ENCODE measurements around the gene FARP2.
"Not testable (repeated sequence)": the region's sequence is repeated elsewhere in the genome, so short reads cannot be mapped to it uniquely, and the experiment has no call there.

Gene FARP2

DNA sequence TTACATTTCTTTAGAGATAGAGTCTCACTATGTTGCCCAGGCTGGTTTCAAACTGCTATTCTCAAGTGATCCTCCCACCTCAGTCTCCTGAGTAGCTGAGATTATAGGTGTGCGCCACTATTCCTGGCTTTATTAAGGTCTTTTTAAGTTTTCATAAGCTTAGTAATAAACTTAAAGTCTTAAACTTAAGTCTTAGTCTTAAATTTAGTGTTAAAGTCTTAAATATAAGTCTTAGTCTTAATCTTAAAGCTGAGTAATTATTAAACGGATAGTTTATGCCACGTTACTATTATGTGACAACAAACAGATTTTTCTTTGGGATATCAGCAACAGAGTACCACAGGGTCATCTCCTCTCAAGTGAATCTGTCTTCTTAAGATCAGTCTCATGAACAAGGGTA is 12.6 kb downstream of the FARP2 start:
- no peak for DNase-seq

- no peak for DNase-seq
Observed at GRCh38 chr2:241372361-241372992, 16.4 kb downstream of the FARP2 start.

DNA sequence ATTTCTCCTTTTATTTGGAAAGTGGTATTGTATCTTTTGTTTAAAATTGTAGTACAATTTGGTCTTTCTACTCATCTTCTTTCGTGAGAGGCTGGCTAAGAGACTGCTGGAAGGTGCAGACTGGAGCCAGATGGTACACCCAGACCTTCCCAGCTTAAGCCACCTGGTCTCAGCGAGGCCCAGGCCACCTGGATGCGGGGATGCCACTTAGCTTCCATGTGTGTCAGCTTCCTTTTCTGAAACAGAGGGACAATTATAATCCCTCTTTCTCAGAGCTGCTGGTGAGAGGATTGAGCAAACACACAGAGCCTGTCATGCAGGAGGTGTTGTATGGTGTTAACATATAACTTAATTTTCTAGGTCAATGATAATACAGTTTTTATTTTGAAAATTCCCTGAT is 17.4 kb downstream of the FARP2 start:
- peak; percentile 32 for DNase-seq

DNA sequence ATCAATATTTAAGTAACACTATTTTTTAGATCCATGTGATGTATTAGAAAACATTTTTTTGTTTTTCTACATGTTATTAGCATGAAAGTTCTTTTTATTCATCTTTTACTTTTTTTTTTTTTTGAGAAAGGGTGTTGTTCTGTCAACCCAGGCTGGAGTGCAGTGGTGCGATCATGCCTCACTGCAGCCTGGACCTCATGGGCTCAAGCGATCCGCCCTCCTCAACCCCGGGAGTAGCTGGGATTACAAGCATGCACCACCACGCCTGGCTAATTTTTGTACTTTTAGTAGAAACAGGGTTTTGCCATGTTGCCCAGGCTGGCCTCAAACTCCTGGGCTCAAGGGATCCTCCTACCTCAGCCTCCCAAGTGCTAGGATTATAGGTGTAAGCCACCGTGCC is 17.8 kb downstream of the FARP2 start:
- DNase-seq: not testable (repeated sequence)

DNA sequence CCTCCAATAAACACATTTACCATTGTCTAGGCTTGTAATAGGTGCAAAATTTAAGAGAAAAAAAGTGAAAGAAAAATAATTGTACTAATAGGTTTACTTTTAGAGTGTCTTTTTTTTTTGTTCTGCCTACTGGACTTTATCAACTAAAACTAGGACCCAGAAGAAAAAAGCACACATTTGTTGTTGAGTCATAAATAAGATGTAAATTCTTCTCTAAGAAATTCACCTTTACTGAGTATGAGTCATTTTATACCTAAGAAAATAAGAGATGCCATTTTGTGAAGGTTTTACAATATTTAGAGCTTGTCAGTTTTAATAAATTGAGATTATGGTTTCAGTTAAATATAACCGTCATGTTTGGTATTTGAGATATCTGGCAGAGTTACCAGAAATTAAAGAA is 19.2 kb downstream of the FARP2 start:
- DNase-seq: no peak

GRCh38 chr2:241376808-241377207 is 20.7 kb downstream of the FARP2 start:
- DNase-seq: no peak

DNA sequence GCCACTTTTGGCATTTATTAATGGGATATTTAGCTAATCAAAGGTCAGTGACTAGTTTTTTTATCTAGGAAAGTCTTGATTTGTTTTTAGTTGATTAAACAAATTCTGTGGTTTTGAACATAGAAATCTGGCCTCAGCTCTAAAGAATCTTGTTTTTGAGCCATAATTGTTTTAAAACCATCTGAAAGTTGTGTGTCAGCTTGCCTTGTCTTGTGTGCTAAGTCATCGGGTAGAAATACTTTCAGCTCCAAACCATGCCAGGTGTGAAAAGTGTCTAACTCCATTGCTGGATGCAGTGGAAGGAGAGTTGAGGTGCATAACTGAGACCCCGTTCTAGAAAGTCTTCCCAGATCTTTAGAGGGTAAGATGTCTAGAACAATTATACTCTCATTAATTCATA is 22.7 kb downstream of the FARP2 start:
- no peak for DNase-seq

- DNase-seq: no peak
Observed at GRCh38 chr2:241379481-241380480, 23.7 kb downstream of the FARP2 start.

DNA sequence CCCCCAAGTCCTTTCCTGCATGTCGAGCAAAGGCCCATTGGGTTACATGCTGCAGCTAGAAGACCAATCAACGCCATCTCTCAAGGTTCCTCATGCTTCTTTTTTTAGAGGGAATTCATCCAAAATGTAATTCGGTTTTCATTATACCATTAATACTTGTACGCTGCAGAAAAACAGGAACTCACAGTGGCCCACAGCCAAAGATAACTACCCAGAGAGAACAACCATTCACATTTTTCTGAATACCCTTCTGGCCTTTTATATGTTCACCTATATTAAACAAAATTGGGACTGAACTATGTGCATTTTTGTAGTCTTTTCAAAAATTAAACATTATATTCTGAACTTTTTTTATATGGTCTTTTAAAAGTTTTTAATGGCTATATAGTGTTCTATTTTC is 25.8 kb downstream of the FARP2 start:
- DNase-seq: no peak

DNA sequence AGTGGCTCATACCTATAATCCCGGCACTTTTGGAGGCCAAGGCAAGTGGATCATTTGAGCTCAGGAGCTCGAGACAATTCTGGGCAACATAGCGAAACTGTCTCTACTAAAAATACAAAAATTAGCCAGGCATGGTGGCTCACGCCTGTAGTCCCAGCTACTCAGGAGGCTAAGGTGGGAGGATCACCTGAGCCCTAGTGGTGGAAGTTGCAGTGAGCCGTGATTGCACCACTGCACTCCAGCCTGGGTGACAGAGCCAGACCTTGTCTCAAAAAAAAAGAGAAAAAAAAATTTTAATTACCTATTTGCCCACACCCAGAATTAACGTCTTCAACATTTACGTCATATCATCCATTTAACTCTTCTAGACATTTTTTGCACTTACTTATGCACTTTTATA is 29.4 kb downstream of the FARP2 start:
- not testable (repeated sequence) for DNase-seq

- DNase-seq: no peak
Observed at GRCh38 chr2:241386519-241386918, 30.4 kb downstream of the FARP2 start.

GRCh38 chr2:241389697-241390096 is 33.6 kb downstream of the FARP2 start:
- no peak for DNase-seq

GRCh38 chr2:241390301-241391206 is 34.5 kb downstream of the FARP2 start:
- DNase-seq: no peak

GRCh38 chr2:241391892-241392665 is 36.0 kb downstream of the FARP2 start:
- DNase-seq: no peak

- not testable (repeated sequence) for DNase-seq
Observed at GRCh38 chr2:241392753-241393152, 36.7 kb downstream of the FARP2 start.

- no peak for DNase-seq
Observed at GRCh38 chr2:241393524-241394196, 37.6 kb downstream of the FARP2 start.

DNA sequence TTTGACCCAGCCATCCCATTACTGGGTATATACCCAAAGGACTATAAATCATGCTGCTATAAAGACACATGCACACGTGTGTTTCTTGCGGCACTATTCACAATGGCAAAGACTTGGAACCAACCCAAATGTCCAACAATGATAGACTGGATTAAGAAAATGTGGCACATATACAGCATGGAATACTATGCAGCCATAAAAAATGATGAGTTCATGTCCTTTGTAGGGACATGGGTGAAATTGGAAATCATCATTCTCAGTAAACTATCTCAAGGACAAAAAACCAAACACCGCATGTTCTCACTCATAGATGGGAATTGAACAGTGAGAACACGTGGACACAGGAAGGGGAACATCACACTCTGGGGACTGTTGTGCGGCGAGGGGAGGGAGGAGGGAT is 40.7 kb downstream of the FARP2 start:
- not testable (repeated sequence) for DNase-seq

GRCh38 chr2:241399941-241400922 is 44.1 kb downstream of the FARP2 start:
- DNase-seq: no peak

DNA sequence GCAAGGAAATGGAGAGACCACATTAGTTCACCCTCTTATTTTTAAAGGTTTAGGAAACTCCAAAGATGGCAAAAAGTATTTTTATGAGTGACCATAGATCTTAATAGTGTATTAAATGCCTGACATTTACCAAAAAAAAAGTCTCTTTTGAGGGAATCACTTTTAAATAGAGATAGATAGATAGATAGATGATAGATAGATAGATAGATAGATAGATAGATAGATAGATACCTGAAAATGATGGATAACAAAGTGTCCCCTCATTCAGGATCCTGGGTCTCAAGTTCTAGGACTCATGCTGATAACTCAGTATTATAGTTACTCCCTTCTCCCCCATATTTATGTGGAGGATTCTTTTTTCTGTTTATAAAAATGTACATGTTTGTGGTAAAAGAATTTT is 52.8 kb downstream of the FARP2 start:
- DNase-seq: no peak

DNA sequence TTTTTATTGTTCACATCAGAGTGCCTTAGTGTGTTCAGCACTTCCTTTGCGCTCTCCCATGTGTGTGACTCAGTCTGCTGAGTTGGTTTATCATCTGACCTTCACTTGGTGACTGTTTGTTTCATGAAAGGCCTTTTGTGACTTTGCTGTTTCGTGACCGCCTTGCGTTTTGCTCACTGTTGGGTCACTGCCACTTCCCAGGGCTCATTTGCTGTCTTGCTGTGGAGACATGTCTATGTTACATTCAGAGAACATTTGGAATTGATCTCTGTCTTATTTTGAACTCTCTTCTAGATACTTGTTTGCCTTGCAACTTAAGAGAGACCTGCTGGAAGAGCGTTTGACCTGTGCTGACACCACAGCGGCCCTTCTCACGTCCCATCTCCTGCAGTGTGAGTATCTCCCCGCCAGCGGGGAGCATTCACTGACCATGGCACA is 54.7 kb downstream of the FARP2 start:
- no peak for DNase-seq

All from SHP77 treated with DMSO at 0.1 percent for 48 hours (cell line).